Endodermal cell (in vitro differentiated cells): ENCODE results near the gene TENT5A. TPM values are rescaled to one million over a fixed set of nuclear protein-coding genes. Genes with fewer than 3 reads are reported as not detected.
A peak's percentile ranks its signal among the peaks of the same experiment; 100 is the strongest.

Source experiments
- DNase-seq: peaks from one replicate; pipeline ENCODE4 v3.0.0-alpha.2; 2017
- H3K27ac ChIP-seq: 2 replicates; pipeline ENCODE4 v1.5.1; 2013; ENCODE audit warnings: mild to moderate bottlenecking, low read depth, low read length, moderate library complexity
- H3K27me3 ChIP-seq: 2 replicates; pipeline ENCODE4 v1.6.1; 2013; ENCODE audit warnings: mild to moderate bottlenecking, low read length, moderate library complexity; ENCODE audit not compliant: insufficient read depth, control insufficient read depth, poor library complexity, severe bottlenecking
- H3K36me3 ChIP-seq: 2 replicates; pipeline ENCODE4 v1.7.0; 2013; ENCODE audit warnings: mild to moderate bottlenecking, low read length, moderate library complexity; ENCODE audit not compliant: control insufficient read depth, insufficient read depth
- H3K4me1 ChIP-seq: one replicate; pipeline ENCODE4 v1.7.0; 2013; ENCODE audit warnings: low read length; ENCODE audit not compliant: control insufficient read depth, insufficient read depth
- H3K4me3 ChIP-seq: 2 replicates; pipeline ENCODE4 v1.5.1; 2013; ENCODE audit warnings: mild to moderate bottlenecking, low read length, moderate library complexity
- H3K9ac ChIP-seq: 2 replicates; pipeline ENCODE4 v1.6.1; 2013; ENCODE audit warnings: mild to moderate bottlenecking, low read length, moderate library complexity; ENCODE audit not compliant: poor library complexity, severe bottlenecking; ENCODE audit errors: extremely low read depth
- H3K9me3 ChIP-seq: 2 replicates; pipeline ENCODE4 v1.6.1; 2013; ENCODE audit warnings: mild to moderate bottlenecking, low read length, moderate library complexity; ENCODE audit not compliant: control insufficient read depth
- H3K27ac Mint-ChIP-seq: 2 replicates; pipeline ENCODE4 v1.8.0; 2020; ENCODE audit warnings: mixed read lengths
- H3K27me3 Mint-ChIP-seq: 2 replicates; pipeline ENCODE4 v1.8.0; 2021; ENCODE audit warnings: mild to moderate bottlenecking, mixed read lengths; ENCODE audit not compliant: insufficient read depth
- H3K36me3 Mint-ChIP-seq: 2 replicates; pipeline ENCODE4 v1.8.0; 2020; ENCODE audit warnings: low read depth, mixed read lengths
- H3K4me1 Mint-ChIP-seq: 2 replicates; pipeline ENCODE4 v1.8.0; 2020; ENCODE audit warnings: mixed read lengths
- H3K4me3 Mint-ChIP-seq: 2 replicates; pipeline ENCODE4 v1.8.0; 2020; ENCODE audit warnings: mild to moderate bottlenecking, moderate library complexity, mixed read lengths
- H3K9me3 Mint-ChIP-seq: 2 replicates; pipeline ENCODE4 v1.8.0; 2020; ENCODE audit warnings: mild to moderate bottlenecking, mixed read lengths
- WGBS, 2 experiments: methylation state at CpG; one replicate each; pipeline versions ENCODE4 v1.1.5 to v1.1.7; 2013; ENCODE audit warnings: missing lambda C conversion rate in 2 of 2, mixed read lengths in 1 of 2; ENCODE audit not compliant: insufficient coverage in 1 of 2, insufficient read length in 1 of 2; 5-methylcytosine and 5-hydroxymethylcytosine counted together
- total RNA-seq, 2 donors: library from RNA; stranded (reverse); fragmentation: NEBNext Ultra II Directional in 1 of 2; extraction: Animal tissue kit (Norgen Biotek cat#: 25700) in 1 of 2; gene quantifications; 2 replicates in 1 of 2; 3 replicates in 1 of 2; pipeline ENCODE4 v1.2.1, GENCODE V29; 2021
- TF ChIP-seq, protein P1 (sequence below): fragments of 200-600 bp; sonication (generic); conservative IDR thresholded peaks from 2 replicates; pipeline ENCODE4 v1.5.0; 2021; ENCODE audit warnings: antibody characterized with exemption, mild to moderate bottlenecking

The TENT5A gene
- total RNA-seq, 2 donors from 2014 or later = 4.8 to 8.6 TPM

DNA sequence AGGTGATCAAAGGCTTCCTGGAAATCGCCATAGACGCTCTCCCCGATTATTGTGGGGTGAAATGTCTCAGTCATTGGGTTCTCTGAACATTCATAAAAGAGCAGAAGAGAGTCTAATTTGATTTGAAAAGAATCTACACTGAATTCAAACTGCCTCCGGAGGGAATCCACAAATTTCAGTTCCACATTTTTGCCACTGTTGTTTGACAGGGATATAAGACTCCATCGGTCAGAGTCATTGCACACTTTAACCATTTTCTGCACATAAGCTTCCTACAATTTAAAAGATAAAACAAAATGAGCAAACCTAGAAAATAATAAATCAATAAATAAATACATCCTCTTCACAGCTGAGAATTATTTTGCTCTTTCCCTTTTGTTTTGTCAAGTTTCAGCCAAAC is 2.3 kb downstream of the TENT5A start:
- H3K27me3 Mint-ChIP-seq = peaks cover 35% of the 10 kb centered on the region
- H3K4me3 Mint-ChIP-seq = peak overlapping the region; percentile 87
- H3K36me3 Mint-ChIP-seq = peaks cover 10% of the 10 kb centered on the region
- Histone ChIP-seq H3K36me3 (no peaks in the 10 kb centered on the region), H3K4me1 (peaks cover 2% of the 10 kb centered on the region), H3K4me3 (peak overlapping the region; percentile 96), H3K9me3 (no peaks in the 10 kb centered on the region), H3K27ac (no peak overlapping the region), H3K9ac (no peak overlapping the region), H3K27me3 (no peaks in the 10 kb centered on the region)
- H3K27ac Mint-ChIP-seq = no peak overlapping the region
- H3K4me1 Mint-ChIP-seq = peaks cover 21% of the 10 kb centered on the region
- 87 to 94% methylated on average over 5 of the region's 5 CpGs for WGBS, 2 experiments
- no peak for DNase-seq
- no peaks in the 10 kb centered on the region for H3K9me3 Mint-ChIP-seq
- TF ChIP-seq, protein P1, sequence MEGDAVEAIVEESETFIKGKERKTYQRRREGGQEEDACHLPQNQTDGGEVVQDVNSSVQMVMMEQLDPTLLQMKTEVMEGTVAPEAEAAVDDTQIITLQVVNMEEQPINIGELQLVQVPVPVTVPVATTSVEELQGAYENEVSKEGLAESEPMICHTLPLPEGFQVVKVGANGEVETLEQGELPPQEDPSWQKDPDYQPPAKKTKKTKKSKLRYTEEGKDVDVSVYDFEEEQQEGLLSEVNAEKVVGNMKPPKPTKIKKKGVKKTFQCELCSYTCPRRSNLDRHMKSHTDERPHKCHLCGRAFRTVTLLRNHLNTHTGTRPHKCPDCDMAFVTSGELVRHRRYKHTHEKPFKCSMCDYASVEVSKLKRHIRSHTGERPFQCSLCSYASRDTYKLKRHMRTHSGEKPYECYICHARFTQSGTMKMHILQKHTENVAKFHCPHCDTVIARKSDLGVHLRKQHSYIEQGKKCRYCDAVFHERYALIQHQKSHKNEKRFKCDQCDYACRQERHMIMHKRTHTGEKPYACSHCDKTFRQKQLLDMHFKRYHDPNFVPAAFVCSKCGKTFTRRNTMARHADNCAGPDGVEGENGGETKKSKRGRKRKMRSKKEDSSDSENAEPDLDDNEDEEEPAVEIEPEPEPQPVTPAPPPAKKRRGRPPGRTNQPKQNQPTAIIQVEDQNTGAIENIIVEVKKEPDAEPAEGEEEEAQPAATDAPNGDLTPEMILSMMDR = no peak

- Histone ChIP-seq H3K9me3 (no peaks in the 10 kb centered on the region), H3K36me3 (no peaks in the 10 kb centered on the region), H3K9ac (no peak overlapping the region), H3K4me1 (peaks cover 2% of the 10 kb centered on the region), H3K27me3 (no peaks in the 10 kb centered on the region), H3K27ac (no peak overlapping the region), H3K4me3 (peak overlapping the region; percentile 96)
- DNase-seq = no peak
- WGBS, 2 experiments = 90 to 93% methylated on average over 4 to 5 of the region's 5 CpGs
- H3K9me3 Mint-ChIP-seq = no peaks in the 10 kb centered on the region
- H3K27me3 Mint-ChIP-seq = peaks cover 32% of the 10 kb centered on the region
- TF ChIP-seq, protein P1 = no peak
- no peak overlapping the region for H3K27ac Mint-ChIP-seq
- H3K4me1 Mint-ChIP-seq = peaks cover 21% of the 10 kb centered on the region
- H3K4me3 Mint-ChIP-seq = peak overlapping the region; percentile 87
- peaks cover 10% of the 10 kb centered on the region for H3K36me3 Mint-ChIP-seq
Measured at GRCh38 chr6:81749707-81750106, 2.8 kb downstream of the TENT5A start.

GRCh38 chr6:81748994-81749393 is 3.5 kb downstream of the TENT5A start:
- Histone ChIP-seq H3K9me3 (no peaks in the 10 kb centered on the region), H3K9ac (no peak overlapping the region), H3K4me1 (peaks cover 2% of the 10 kb centered on the region), H3K27ac (no peak overlapping the region), H3K36me3 (no peaks in the 10 kb centered on the region), H3K4me3 (no peak overlapping the region), H3K27me3 (no peaks in the 10 kb centered on the region)
- Mint-ChIP-seq H3K27ac (no peak overlapping the region), H3K4me1 (peaks cover 18% of the 10 kb centered on the region), H3K27me3 (peaks cover 25% of the 10 kb centered on the region), H3K36me3 (peaks cover 10% of the 10 kb centered on the region), H3K4me3 (no peak overlapping the region), H3K9me3 (no peaks in the 10 kb centered on the region)
- DNase-seq = no peak
- WGBS, 2 experiments = 82 to 92% methylated on average over 5 of the region's 5 CpGs
- TF ChIP-seq, protein P1 = no peak
